PC-3 (cell line): Measurements from ENCODE around the gene SLC25A28. TPM values are rescaled to one million over a fixed set of nuclear protein-coding genes. Genes with fewer than 3 reads are reported as not detected.
A peak's percentile ranks its signal among the peaks of the same experiment; 100 is the strongest.

Experiments
- ATAC-seq: fragments of 200-7000 bp; cut with Tn5 transposase; 2 replicates; pipeline ENCODE4 v1.9.1; 2020; ENCODE audit warnings: mild to moderate bottlenecking, moderate library complexity
- BruUV-seq: library from RNA; stranded (reverse); fragments of 400-500 nt; replicated peaks from 2 replicates; lab custom pipeline; 2021; lab: Mats Ljungman, UMichigan
- CTCF ChIA-PET: fragments of 300-600 bp; sonication (Branson Sonifier 250); formaldehyde crosslinking; loops from one replicate; lab custom pipeline; 2022; ENCODE audit warnings: antibody characterized with exemption; lab: Charles Lee
- POLR2A ChIA-PET: fragments of 300-600 bp; sonication (Branson Sonifier 250); formaldehyde crosslinking; loops from one replicate; lab custom pipeline; 2022; ENCODE audit warnings: antibody characterized with exemption; ENCODE audit not compliant: unreplicated experiment; lab: Charles Lee
- DNase-seq: peaks from one replicate; pipeline ENCODE4 v3.0.0-alpha.2; 2015
- H2AFZ ChIP-seq: fragments of 300-600 bp; sonication (generic); 2 replicates; pipeline ENCODE4 v1.6.0; 2016; ENCODE audit warnings: antibody characterized with exemption, low read length
- H3F3A ChIP-seq: fragments of 300-600 bp; sonication (generic); one replicate; pipeline ENCODE4 v1.6.0; 2017; ENCODE audit warnings: antibody characterized with exemption, low read length, control low read depth, mild to moderate bottlenecking; ENCODE audit not compliant: unreplicated experiment
- H3K27ac ChIP-seq: fragments of 300-600 bp; sonication (generic); 2 replicates; pipeline ENCODE4 v1.5.1; 2016; ENCODE audit warnings: mild to moderate bottlenecking, low read length
- H3K27me3 ChIP-seq: fragments of 300-600 bp; sonication (generic); 2 replicates; pipeline ENCODE4 v1.6.1; 2016; ENCODE audit warnings: low read length, mixed read lengths
- H3K36me3 ChIP-seq: fragments of 300-600 bp; sonication (generic); 2 replicates; pipeline ENCODE4 v1.6.1; 2016; ENCODE audit warnings: low read depth, mixed run types, low read length, mixed read lengths
- H3K4me1 ChIP-seq: fragments of 300-600 bp; sonication (generic); 2 replicates; pipeline ENCODE4 v1.5.1; 2016; ENCODE audit warnings: low read length; ENCODE audit not compliant: insufficient read depth
- H3K4me2 ChIP-seq: fragments of 300-600 bp; sonication (generic); 2 replicates; pipeline ENCODE4 v1.6.0; 2016; ENCODE audit warnings: low read length
- H3K4me3 ChIP-seq: fragments of 300-600 bp; sonication (generic); 2 replicates; pipeline ENCODE4 v1.5.1; 2016; ENCODE audit warnings: mild to moderate bottlenecking, low read length, mixed read lengths
- H3K79me2 ChIP-seq: fragments of 300-600 bp; sonication (generic); 2 replicates; pipeline ENCODE4 v1.6.1; 2017; ENCODE audit warnings: low read length, mixed read lengths
- H3K9ac ChIP-seq: fragments of 300-600 bp; sonication (generic); 2 replicates; pipeline ENCODE4 v1.6.0; 2016; ENCODE audit warnings: mild to moderate bottlenecking, low read length
- H3K9me2 ChIP-seq: fragments of 300-600 bp; sonication (generic); replicated peaks from 2 replicates; pipeline ENCODE4 v1.6.1; 2016; ENCODE audit warnings: mixed run types, low read length, mixed read lengths
- H3K9me3 ChIP-seq: fragments of 300-600 bp; sonication (generic); 2 replicates; pipeline ENCODE4 v1.6.1; 2016; ENCODE audit warnings: low read length, mixed read lengths
- H4K20me1 ChIP-seq: fragments of 300-600 bp; sonication (generic); 2 replicates; pipeline ENCODE4 v1.6.1; 2016; ENCODE audit warnings: low read length, mixed read lengths
- CTCF ChIP-seq: fragments of 300-600 bp; sonication (generic); conservative IDR thresholded peaks from 2 replicates; pipeline ENCODE4 v1.5.1; 2017; ENCODE audit warnings: antibody characterized with exemption, low read depth, mild to moderate bottlenecking, low read length
- EZH2 ChIP-seq: fragments of 300-600 bp; sonication (generic); IDR thresholded peaks from one replicate; pipeline ENCODE4 v1.6.1; 2017; ENCODE audit warnings: antibody characterized with exemption, mild to moderate bottlenecking, low read length; ENCODE audit not compliant: unreplicated experiment
- EZH2phosphoT487 ChIP-seq: fragments of 300-600 bp; sonication (generic); IDR thresholded peaks from 2 replicates; pipeline ENCODE4 v1.6.1; 2018; ENCODE audit warnings: mild to moderate bottlenecking, antibody characterized with exemption, low read length, borderline replicate concordance
- intact Hi-C: fragments of 100-400 bp; cut with micrococcal nuclease; formaldehyde crosslinking; loops from 2 replicates; pipeline ENCODE4 v1.9.0; 2023
- total RNA-seq: library from RNA; depleted of rRNA; stranded (reverse); fragments of >200 nt; gene quantifications from 2 replicates; pipeline ENCODE4 v1.2.3, GENCODE V29; 2014

The SLC25A28 gene
- total RNA-seq, 1 experiment from 2014 or later, result 14.2 TPM

- BruUV-seq, result no TSS peak
These were observed 7.9 kb downstream of the SLC25A28 start for GRCh38 chr10:99612167-99612831.

GRCh38 chr10:99611326-99611725 is 8.9 kb downstream of the SLC25A28 start:
- TF ChIP-seq CTCF, result no peak
- no peak for TF ChIP-seq EZH2phosphoT487
- no peak for TF ChIP-seq EZH2
- H3K27me3 ChIP-seq, result no peaks in the 10 kb centered on the region
- no peaks in the 10 kb centered on the region; the same call in 1 of the 2 replicates for H3K36me3 ChIP-seq
- H3K4me1 ChIP-seq, result no peaks in the 10 kb centered on the region
- no TSS peak for BruUV-seq
- ChIA-PET CTCF (no interaction called here), POLR2A (no interaction called here)
- intact Hi-C loops, result no loop called here
- H3K9me3 ChIP-seq, result no peaks in the 10 kb centered on the region
- H3F3A ChIP-seq, result no peaks in the 10 kb centered on the region
- H4K20me1 ChIP-seq, result no peaks in the 10 kb centered on the region
- no peak overlapping the region for H3K27ac ChIP-seq
- DNase-seq (no peak), ATAC-seq (no peak)
- H3K9me2 ChIP-seq, result no peaks in the 10 kb centered on the region
- H3K79me2 ChIP-seq, result peaks cover 11% of the 10 kb centered on the region
- H3K4me3 ChIP-seq, result no peak overlapping the region
- H3K9ac ChIP-seq, result no peak overlapping the region
- no peak overlapping the region for H2AFZ ChIP-seq
- H3K4me2 ChIP-seq, result no peak overlapping the region

More at GRCh38 chr10:99612167-99612831, 7.9 kb downstream of the SLC25A28 start:
- Histone ChIP-seq H3F3A (no peaks in the 10 kb centered on the region), H3K27me3 (no peaks in the 10 kb centered on the region), H3K79me2 (peaks cover 20% of the 10 kb centered on the region), H3K9me2 (no peaks in the 10 kb centered on the region), H3K9ac (no peak overlapping the region), H3K36me3 (no peaks in the 10 kb centered on the region; the same call in 1 of the 2 replicates), H4K20me1 (0 out of 2 replicates have a peak, but pooled peaks cover 4% of the 10 kb centered on the region), H3K4me2 (no peak overlapping the region), H3K4me3 (no peak overlapping the region), H3K27ac (no peak overlapping the region), H2AFZ (no peak overlapping the region), H3K4me1 (peaks cover 5% of the 10 kb centered on the region; the same call in 1 of the 2 replicates), H3K9me3 (no peaks in the 10 kb centered on the region)
- ATAC-seq (peak; percentile 67), DNase-seq (peak; percentile 78)
- POLR2A ChIA-PET, result no interaction called here
- intact Hi-C loops, result loop anchor here (1.0 to 2.0 kb wide), 4 partner anchors 51 to 220 kb away; no protein-coding TSS in a partner anchor
- TF ChIP-seq CTCF (peak; percentile 78), EZH2phosphoT487 (no peak)
- CTCF ChIA-PET, result interaction anchor here (0.6 kb wide), 2 partner anchors 176 to 280 kb away, joined by 3 to 4 read pairs; no protein-coding TSS in a partner anchor

DNA sequence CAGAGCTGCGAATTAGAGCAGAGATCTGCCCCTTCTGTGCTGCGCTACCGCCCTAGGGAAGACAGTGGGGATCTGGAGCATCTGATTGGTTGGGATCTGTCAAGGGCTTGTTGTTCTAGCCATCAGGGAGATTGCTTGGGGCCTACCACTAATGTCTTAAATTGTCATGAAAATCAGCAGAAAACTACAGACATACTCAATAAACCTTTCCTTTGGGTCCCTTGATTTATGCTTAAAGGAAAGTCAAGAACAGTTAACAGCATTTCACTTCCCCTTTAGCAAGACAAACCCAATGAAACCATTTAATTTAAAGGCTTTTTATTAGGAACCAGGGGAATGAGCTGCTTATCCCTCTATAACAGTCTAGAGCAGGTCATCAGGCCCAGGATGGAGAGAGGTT is 10.0 kb downstream of the SLC25A28 start:
- no peaks in the 10 kb centered on the region for H3K4me1 ChIP-seq
- no peaks in the 10 kb centered on the region; the same call in 1 of the 2 replicates for H3K36me3 ChIP-seq
- CTCF ChIA-PET, result no interaction called here
- H3K79me2 ChIP-seq, result no peaks in the 10 kb centered on the region
- no peak overlapping the region for H3K27ac ChIP-seq
- H3K4me2 ChIP-seq, result no peak overlapping the region
- intact Hi-C loops, result no loop called here
- POLR2A ChIA-PET, result no interaction called here
- H3K27me3 ChIP-seq, result no peaks in the 10 kb centered on the region
- H4K20me1 ChIP-seq, result no peaks in the 10 kb centered on the region
- H3K9me2 ChIP-seq, result no peaks in the 10 kb centered on the region
- no TSS peak for BruUV-seq
- no peak overlapping the region for H3K9ac ChIP-seq
- no peaks in the 10 kb centered on the region for H3K9me3 ChIP-seq
- H3F3A ChIP-seq, result no peaks in the 10 kb centered on the region
- H2AFZ ChIP-seq, result no peak overlapping the region
- no peak for DNase-seq
- H3K4me3 ChIP-seq, result no peak overlapping the region
- TF ChIP-seq EZH2 (no peak), CTCF (no peak), EZH2phosphoT487 (no peak)
- ATAC-seq, result no peak
